ENCODE data around the gene IL10RB.

IL10RB gene

DNA sequence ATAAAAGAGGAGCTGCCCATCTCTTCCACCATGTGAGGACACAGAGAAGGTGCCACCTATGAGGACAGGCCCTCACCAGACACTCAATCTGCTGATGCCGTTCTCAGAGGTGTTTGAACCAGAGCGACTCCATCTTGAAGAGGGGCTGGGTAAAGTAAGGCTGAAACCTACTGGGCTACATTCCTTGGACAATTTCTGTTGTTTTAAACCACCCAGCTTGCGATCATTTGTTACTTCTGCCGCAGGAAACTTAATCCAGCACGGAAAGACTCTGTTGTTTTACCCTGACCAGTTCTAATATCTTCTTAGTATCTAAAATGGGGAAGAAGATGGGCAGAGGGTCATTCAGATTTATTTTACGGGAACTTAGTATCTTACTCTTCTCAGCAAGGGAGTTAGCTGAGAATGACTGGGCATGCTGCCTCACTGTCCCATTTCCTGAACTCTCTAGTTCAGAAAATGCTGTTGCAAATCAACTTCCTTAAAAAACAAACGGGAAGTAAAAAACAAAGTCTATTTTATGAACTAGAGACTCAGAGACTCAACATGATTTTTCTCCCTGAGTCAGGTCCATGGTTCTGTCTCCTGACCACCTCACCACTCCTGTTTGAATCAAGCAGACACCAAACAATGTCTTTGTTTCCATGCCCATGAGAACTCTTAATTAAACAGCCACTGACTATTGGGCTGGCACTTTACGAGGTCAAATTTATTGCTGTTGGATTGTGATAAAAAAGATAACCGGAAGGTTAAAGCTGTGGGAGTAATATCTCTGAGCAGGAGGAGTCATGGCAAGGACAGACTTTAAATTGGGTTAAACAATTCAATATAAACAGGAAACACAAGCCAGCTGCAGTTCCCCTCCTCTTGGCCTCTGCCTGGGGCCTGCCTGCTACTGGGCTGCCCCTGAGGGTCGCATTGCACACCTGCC is 34.8 kb downstream of the IL10RB start:
- Histone ChIP-seq H3K4me3 (no peak overlapping the region), H3K27ac (peak overlapping the region in 1 of 2 donors; percentile 73)
- no peak for TF ChIP-seq CTCF (IDR thresholded peaks at IDR 0.05)
- no peak for DNase-seq (ENCODE audit: low spot score)

GRCh38 chr21:33301632-33302002 is 35.5 kb downstream of the IL10RB start:
- no peak for TF ChIP-seq CTCF (IDR thresholded peaks at IDR 0.05)
- Histone ChIP-seq H3K4me3 (no peak overlapping the region), H3K27ac (peak overlapping the region in 1 of 2 donors; percentile 73)
- no peak for DNase-seq (ENCODE audit: low spot score)

GRCh38 chr21:33302055-33302454 is 35.9 kb downstream of the IL10RB start:
- no peak for TF ChIP-seq CTCF (IDR thresholded peaks at IDR 0.05)
- DNase-seq (ENCODE audit: low spot score), result no peak
- peak overlapping the region in 1 of 2 donors; percentile 73 for H3K27ac ChIP-seq
- H3K4me3 ChIP-seq, result no peak overlapping the region

DNA sequence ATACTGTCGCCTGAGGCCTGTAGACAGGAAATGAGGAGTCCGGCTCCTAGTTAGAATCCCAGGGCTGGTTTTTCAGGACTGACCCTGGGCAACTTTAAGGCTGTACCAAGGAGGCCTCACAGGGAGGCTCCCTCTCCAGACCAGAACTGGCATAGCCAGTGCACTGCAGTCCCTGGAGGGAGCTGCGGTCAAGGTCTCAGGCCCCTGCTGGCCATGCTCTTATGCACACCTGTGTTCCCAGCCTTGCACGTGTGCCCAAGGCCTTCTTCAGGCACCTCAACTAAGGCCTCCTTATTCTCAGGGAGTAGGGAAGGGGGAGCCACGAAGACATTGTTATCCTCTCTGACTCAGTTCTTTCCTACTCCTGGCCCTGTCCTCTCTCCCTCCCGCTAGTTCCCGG is 36.6 kb downstream of the IL10RB start:
- TF ChIP-seq CTCF (IDR thresholded peaks at IDR 0.05), result no peak
- no peak overlapping the region for H3K27ac ChIP-seq
- H3K4me3 ChIP-seq, result no peak overlapping the region
- no peak for DNase-seq (ENCODE audit: low spot score)

DNA sequence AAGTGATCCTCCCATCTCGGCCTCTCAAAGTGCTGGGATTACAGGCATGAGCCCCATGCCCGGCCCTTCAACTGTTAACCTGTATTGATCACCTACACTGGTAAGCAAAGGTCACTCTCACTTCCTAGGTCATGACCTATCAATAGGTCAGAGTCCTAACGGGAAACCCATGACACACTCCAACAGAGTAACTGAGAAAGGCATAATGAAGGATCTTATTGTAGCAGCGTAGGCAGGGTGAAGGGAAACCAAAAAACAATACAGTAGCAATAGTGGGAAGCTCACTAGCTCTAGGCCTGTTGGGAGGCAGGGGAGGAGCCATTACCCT is 39.1 kb downstream of the IL10RB start:
- DNase-seq (ENCODE audit: low spot score), result no peak
- Histone ChIP-seq H3K27ac (no peak overlapping the region), H3K4me3 (no peak overlapping the region)
- no peak for TF ChIP-seq CTCF (IDR thresholded peaks at IDR 0.05)

DNA sequence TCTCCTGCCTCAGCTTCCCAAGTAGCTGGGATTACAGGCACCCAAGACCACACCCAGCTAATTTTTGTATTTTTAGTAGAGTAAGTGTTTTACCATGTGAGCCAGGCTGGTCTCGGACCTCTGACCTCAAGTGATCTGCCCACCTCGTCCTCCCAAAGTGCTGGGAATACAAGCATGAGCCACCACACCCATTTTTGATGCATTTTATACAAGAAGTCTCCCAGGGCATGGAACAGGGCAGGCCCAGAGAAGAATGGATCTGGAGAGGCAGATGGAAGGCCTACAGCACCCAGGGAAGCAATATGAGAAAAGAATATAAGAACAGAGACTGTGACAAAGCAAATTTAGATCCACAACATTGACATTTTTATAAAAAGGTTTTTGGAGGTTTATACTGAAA is 39.8 kb downstream of the IL10RB start:
- TF ChIP-seq CTCF (IDR thresholded peaks at IDR 0.05), result no peak

More for the DNA sequence above, 39.8 kb downstream of the IL10RB start:
- no peak overlapping the region for H3K4me3 ChIP-seq
- H3K27ac ChIP-seq, result no peak overlapping the region
- DNase-seq (ENCODE audit: low spot score), result no peak

Measured in coronary artery (tissue), 2 donors.